GM12865 (cell line): ENCODE measurements around the gene FXYD7.
A peak's percentile ranks its signal among the peaks of the same experiment; 100 is the strongest.

Source experiments
- DNase-seq: peaks from one replicate; pipeline ENCODE4 v3.0.0; 2010; ENCODE audit warnings: low read depth
- H3K4me3 ChIP-seq: 2 replicates; pipeline ENCODE4 v1.5.1; 2011; ENCODE audit warnings: mild to moderate bottlenecking, low read depth, low read length, control low read depth
- CTCF ChIP-seq: IDR thresholded peaks from 2 replicates; pipeline ENCODE4 v1.5.1; 2011; ENCODE audit warnings: low read length, control low read depth, low read depth, inconsistent platforms; ENCODE audit not compliant: insufficient read depth; ENCODE audit errors: missing control alignments

FXYD7 gene

GRCh38 chr19:35141837-35142605 lies 1.0 kb upstream of the FXYD7 start:
- DNase-seq: no peak
- TF ChIP-seq CTCF: no peak
- no peak overlapping the region for H3K4me3 ChIP-seq

- TF ChIP-seq CTCF: peak; percentile 48
- H3K4me3 ChIP-seq: no peak overlapping the region
- peak; percentile 62 for DNase-seq
These were observed 337 bp upstream of the FXYD7 start for GRCh38 chr19:35142606-35143230.

GRCh38 chr19:35143818-35144217 lies 763 bp downstream of the FXYD7 start:
- H3K4me3 ChIP-seq: no peak overlapping the region
- no peak for TF ChIP-seq CTCF
- no peak for DNase-seq

- TF ChIP-seq CTCF: no peak
- no peak overlapping the region for H3K4me3 ChIP-seq
- DNase-seq: no peak
These were observed 1.2 kb downstream of the FXYD7 start for GRCh38 chr19:35144259-35144599.

GRCh38 chr19:35144600-35145436 lies 1.8 kb downstream of the FXYD7 start:
- H3K4me3 ChIP-seq: no peak overlapping the region
- TF ChIP-seq CTCF: no peak
- DNase-seq: peak; percentile 36

GRCh38 chr19:35146746-35147459 lies 3.8 kb downstream of the FXYD7 start:
- DNase-seq: no peak
- no peak for TF ChIP-seq CTCF
- no peak overlapping the region for H3K4me3 ChIP-seq
